HG03469 (cell line): ENCODE results near the gene LRRN1.

Experiments used
- ATAC-seq: cut with Tn5 transposase; IDR thresholded peaks from one replicate; pipeline ENCODE4 v1.9.1; 2021; ENCODE audit warnings: mild to moderate bottlenecking, moderate library complexity, moderate number of reproducible peaks; ENCODE audit not compliant: unreplicated experiment

The LRRN1 gene

DNA sequence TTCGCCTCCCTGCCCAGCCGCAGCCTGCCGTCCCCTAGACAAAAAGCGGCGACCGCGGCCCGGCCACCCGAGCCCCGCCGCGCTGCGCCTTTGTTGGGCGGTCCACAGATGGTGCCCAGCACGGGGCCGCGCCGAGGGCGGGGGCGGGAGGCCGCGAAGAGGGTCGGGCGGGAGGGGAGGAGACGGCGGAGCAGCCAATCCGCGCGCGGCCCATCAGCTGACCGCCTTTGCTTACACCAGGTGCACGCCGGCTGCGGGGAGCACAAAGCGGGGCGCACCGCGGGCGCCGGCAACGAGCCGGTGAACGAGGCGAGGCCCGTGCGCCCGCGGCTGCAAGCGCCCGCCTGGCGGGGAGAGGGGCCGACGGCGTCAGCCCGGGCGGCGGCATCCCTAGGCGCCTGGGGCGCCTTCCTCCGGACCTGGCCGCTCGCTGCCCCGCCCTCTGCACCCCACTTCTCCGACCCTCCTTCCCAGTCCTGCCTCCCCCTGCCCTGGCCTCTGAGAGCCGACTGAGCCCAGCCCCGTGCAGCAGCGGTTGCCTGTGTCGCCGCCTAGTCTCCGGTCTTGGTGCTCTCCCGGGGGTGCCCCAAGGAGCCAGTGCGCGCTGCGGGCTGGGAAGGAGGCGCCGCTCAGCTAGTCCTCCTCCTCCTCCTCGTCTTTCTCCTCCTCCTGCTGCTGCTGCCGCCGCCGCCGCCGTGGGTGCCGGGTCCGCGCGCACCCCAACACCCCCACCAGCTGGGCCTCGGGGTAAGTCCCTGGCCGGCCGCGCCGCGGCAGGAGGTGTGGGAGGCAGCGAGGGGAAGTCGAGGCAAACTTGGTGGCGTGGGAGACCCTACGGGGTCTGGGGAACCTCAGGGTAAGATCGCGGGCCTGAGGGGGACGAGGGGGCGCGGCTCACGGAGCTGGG is at the start of gene LRRN1:
Gene LRRN1 (plus strand): TSS at position 259 of the 907 bp plus-strand sequence. CDS start 45,211 bp downstream, outside the sequence.
- ATAC-seq = no peak

DNA sequence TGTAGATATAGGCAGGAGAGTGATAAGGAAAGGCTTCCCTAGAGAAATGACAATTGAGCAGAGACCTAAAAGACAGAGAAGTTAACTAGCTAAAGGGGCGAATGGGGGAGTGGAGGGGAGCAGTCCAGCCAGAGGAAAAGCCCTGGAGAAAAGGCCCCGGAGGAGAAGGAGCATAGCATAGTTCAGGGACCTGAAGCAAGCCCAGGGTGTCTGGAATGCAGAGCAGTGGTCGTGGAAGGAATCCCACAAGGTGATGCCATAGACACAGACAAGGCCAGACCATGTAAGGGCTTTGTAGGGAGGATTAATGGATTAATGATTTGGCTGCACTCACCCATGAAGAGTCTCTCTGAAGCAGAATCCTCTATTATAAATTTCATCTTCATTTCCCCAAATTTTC is 45.8 kb upstream of the LRRN1 start:
- no peak for ATAC-seq

- no peak for ATAC-seq
These were observed 33.6 kb upstream of the LRRN1 start for GRCh38 chr3:3765661-3766060.

- no peak for ATAC-seq
These were observed 33.1 kb upstream of the LRRN1 start for GRCh38 chr3:3766140-3766539.

- ATAC-seq = no peak
These were observed 28.1 kb upstream of the LRRN1 start for GRCh38 chr3:3771094-3771493.

DNA sequence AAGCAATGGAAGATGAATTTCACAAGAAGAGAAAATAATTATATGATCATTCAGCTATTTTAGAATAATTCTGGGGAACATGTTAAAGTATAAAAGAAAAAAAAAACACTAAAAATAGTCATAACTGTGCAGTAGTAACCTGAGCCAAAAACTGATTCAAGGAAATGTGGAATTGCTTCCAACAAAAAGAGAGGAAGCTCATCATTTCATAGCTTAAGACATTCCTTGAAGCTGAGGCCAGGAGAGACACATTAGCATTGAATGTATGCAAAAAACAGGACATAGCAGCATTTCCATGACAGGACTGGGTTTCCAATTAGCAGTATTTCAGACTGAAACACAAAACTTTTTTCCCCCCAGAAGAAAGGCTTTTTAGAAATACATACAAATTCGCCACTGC is 27.7 kb upstream of the LRRN1 start:
- no peak for ATAC-seq

DNA sequence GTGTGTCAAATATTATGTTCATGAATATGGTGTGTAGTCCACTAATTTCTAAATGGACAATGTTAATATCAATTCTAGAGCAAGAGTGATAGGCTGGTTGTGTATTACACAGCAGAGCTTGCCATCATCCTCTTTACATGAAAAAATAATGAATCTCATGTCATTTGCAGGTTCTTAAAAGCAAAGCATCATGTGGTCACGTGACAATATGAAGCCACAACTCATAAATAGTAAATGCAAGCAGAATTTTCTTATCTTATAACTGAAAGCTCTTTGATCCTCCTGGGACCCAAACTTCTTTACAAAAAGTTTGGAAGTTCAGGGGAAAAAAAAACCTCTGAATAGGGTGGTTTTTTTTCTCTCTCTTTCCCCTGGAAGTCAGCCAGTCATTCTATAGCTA is 26.9 kb upstream of the LRRN1 start:
- ATAC-seq = no peak

- no peak for ATAC-seq
These were observed 26.3 kb upstream of the LRRN1 start for GRCh38 chr3:3772920-3773319.

DNA sequence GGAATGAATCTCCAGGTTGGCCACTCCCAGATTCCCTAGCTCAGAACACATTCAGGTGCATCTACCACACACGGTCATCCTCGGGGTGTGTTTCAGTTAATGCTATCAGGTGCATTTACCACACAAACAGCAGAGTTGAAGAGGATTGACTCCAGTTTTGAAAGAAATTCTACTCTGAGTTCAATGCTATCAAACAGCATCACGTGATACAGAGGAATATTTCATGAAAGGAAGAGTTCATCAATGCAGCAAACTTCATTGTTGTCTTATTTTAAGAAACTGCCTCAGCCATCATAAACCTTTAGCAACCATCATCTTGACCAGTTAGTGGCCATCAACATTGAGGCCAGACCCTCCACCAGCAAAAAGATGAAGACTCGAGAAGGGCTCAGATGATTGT is 22.6 kb upstream of the LRRN1 start:
- ATAC-seq = no peak

DNA sequence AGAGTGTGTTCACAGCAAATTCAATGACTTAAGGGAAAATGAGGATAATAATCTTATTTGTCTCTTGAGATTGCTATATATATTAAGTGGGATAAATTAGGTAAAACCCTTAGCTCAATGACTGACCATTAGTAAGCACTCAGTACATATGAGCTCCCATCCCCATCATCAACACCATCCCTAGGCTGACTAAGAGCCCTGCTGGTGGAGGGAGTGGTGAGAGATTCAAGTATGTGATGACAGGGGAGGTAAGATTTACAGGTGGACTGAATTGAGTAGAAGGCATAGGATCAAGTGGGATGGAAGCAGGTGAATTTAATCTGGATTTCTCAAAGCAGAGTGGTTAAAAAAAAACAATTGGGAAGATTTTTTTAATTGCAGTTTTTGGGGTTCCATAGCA is 21.0 kb upstream of the LRRN1 start:
- ATAC-seq = no peak

DNA sequence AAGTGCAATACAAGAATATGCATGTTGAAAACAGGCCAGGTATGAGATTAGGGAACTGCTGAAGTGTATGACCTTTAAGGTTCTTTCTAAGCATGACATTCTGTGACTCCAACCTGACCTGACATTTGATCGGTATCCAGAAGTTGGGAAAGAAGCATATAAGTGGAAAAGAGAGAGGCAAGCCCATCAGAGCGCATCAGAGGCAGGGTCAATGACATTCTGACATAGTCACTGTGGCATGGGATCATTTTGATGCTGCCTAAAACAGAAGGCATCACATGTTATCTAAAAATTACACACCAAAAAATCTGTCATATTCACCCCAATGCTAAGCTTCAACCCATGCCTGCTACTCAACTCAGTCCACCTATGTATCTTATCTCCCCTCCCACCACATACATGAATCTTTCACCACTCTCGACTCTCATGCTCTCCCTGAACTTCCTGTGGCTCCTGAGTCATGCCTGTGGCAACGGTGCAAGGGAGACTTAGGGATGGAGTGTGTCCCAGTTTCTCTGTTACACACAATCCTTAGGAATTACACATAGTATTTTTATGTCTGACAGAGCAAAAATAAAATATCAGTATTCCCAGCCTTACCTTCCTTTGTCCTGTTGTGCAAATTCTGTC is 20.5 kb upstream of the LRRN1 start:
- ATAC-seq = no peak

GRCh38 chr3:3782457-3782856 is 16.8 kb upstream of the LRRN1 start:
- ATAC-seq = no peak

DNA sequence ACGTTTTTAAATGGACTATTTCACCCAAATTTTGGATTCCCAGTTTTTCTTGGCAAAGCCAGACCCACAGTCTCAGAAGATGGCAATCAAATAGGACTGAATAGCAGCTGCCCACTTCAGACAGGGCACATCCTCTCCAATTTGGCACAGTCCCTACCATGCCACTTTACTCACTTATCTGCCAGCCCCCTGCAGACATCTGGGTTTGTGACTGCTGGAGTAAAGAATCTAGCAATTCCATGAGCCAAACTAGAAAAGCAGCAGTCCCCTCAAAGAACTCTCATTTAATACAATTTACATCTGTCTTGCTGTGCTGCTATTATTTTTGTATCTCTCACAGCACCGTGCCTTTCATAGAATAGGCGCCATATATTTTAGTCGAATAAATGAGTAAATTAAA is 16.0 kb upstream of the LRRN1 start:
- ATAC-seq = no peak

GRCh38 chr3:3783696-3784095 is 15.5 kb upstream of the LRRN1 start:
- no peak for ATAC-seq

DNA sequence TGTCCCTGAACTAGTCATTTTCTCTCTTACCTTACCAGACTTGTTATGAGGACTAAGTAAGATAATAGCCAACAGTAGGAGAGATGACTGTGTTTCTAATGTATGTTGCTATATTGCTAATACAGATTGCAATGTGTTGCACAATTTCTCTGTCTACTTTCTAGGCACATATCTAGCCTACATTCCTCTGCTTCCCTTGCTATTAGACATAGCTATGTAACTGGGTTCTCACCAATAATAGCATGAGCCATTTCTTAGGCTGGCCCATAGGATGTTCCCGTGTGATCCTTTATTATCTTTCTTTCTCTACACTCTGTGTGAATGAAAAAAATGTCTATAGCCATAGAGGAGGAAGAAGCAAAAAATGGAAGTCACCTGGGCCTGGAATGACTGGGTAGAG is 6.8 kb upstream of the LRRN1 start:
- no peak for ATAC-seq

DNA sequence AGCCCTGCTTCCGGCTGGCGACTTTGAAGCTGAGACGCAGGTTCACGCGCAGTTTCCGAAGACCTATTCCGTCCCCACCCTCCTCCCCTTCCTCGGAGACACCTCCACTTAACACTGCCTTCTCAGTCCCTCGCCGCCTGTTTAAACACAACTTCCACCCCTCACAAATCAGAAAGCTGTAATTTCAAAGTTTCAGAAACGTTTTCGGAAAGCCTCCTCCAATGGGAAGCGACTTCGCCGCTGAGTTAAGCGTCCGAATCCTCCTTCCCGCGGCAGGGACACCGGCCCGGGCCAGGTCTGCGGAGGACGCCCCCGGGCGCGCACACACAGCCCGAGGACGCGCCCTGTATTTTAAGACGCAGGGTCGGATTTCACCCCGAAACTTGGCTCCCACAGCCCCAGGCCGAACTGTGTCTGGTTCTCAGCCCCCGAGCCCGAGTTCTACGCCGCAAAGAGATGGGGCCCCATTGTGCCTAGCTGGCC is 559 bp upstream of the LRRN1 start:
- ATAC-seq = no peak

DNA sequence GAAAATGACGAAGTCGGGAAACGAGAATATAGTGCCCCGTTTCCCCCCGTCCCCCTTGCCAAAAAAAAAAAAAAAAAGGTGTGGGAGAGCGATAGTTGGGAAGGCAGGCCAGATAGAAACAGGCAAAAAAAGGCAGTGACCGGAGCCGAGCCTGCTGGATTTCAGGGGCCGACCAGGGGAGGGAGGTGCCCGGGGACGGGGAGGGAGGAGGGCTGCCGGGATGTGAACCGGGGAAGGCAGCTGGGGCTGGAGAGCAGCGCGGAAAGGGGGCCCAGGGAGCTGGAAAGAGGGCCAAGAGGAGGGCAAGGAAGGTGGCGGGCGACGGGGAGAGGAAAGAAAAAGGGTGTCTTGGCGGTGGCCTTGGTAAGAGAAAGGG is 837 bp downstream of the LRRN1 start:
- ATAC-seq = no peak

DNA sequence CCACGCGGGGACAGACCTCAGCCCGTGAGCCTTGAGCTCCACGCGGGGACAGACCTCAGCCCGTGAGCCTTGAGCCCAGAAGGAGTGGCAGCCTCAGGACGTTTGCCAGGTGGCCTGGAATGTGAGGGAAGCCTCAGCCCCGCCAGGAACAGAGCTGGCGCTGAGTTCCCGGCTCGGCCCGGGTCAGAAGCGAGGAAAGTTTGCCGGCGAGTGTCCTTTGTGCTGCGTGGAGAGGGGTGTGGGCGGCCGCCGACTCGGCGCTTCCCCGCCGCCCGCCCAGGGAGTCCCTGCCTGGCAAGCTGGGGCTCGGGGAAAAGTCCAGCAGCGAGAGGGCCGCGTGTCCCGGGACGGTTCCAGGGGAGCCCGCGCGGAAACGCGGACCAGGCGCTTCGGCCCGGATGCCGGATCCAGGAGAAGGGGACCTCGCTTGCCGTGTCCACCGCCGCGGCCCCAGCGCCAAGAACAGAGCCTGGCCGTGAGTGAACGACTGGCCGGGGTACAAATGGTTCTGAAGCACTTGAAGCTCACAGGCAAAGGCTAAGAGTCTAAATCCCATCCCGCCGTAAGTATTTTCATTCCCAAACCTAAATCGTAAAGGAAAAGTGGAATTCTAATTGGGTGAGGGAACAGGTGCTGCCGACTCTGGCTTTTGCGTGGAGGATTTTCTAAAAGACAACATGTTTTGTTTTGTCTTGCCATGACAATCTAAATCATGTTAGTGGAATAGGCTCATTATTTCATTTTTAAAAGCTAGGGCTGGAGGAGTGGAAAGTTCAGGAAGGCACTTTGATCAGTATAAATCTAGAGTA is 1.7 kb downstream of the LRRN1 start:
- no peak for ATAC-seq

DNA sequence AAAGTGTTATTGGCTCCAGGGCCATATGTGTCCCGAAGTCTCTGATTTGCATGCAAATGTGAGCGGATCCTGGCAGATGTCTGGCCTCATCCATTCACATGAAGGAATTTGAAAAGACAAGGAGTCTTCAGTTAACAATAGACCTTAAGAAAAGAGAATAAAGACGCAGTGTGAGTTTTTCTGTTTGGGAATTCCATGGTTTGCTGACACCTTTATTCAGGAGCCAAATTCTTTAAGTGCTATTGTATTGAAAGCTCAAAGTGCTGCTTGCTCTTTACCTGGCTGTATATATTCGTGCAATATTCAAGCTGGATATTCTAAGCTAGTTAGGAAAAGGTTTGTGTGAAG is 2.2 kb downstream of the LRRN1 start:
- no peak for ATAC-seq

DNA sequence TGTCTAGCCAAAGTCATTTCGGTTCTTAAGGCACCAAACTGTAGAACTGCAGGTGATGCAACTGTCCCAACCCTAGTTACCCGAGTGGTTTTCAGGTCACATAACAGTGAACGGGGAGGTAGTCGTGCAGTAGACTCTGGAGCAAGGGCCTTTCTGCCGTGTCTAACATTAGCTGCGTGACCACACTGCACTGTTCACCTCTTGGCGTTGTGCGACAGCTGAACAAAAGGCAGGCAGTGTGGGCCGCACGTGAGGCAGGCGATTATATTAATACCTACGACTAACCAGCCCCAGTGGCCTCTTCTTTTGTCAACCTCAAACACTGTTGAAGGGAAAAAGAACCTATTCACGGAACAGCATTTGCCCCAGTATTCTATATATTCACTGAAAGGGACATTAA is 2.8 kb downstream of the LRRN1 start:
- no peak for ATAC-seq

DNA sequence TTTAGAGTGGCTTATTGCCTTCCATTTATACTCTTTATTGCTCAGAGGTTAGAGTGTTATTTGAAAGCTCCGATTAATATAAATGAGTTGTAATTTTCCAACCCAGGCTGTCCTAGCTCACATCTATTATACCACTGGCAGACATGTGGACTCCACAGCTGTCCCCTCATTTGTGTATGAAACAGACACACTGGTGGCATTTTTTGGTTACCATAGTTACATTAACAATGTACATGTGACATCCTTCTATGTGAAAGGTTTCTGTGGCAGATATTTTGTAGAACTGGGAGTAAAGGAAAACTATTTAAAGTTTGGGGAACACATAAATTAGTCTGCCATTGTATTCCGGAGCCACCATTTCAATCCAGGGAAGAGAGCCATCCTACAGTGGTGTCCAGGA is 5.3 kb downstream of the LRRN1 start:
- no peak for ATAC-seq

GRCh38 chr3:3806092-3806491 is 6.9 kb downstream of the LRRN1 start:
- no peak for ATAC-seq
